ENCODE data around the gene GLDC.

DNA sequence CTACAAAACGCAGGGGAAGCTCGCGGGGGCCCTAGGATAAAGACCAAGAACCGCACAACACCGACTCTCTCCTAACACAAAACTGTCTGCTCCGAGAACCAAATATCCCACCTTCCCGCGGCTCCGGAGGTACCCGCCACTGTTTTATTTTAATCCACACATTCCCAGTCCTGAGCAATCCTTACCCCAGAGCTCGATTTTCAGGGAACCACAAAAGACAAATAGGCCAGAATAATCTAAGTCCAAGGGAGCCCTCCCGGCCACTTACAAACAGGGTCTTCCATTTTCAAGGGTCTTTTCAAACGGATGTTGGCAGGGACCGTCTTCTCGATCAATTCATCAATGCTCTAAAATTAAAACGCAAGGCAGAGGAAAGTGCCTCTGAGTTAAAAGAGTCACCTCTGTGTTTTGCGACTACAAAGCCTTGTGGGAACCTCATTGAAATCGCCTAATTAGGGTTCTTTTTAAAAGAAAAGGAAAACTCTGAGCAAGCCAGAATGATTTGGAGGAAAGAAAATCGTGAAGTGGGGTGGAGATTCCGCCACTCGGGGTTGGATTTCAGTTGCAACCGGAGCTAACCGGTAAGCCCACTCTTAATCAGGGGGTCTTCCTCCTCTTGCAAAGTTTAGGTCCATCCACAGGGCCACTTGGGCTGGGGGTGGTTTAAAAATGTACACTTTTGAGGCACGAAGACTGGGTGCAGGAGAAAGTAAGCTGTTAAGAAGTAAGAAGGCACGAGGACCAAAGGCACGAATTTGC is 1.0 kb downstream of the GLDC start:
- TF ChIP-seq, protein P1, sequence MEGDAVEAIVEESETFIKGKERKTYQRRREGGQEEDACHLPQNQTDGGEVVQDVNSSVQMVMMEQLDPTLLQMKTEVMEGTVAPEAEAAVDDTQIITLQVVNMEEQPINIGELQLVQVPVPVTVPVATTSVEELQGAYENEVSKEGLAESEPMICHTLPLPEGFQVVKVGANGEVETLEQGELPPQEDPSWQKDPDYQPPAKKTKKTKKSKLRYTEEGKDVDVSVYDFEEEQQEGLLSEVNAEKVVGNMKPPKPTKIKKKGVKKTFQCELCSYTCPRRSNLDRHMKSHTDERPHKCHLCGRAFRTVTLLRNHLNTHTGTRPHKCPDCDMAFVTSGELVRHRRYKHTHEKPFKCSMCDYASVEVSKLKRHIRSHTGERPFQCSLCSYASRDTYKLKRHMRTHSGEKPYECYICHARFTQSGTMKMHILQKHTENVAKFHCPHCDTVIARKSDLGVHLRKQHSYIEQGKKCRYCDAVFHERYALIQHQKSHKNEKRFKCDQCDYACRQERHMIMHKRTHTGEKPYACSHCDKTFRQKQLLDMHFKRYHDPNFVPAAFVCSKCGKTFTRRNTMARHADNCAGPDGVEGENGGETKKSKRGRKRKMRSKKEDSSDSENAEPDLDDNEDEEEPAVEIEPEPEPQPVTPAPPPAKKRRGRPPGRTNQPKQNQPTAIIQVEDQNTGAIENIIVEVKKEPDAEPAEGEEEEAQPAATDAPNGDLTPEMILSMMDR (conservative IDR thresholded peaks at IDR 0.05; ENCODE audit: low read length): no peak
- 0 out of 2 replicates have a peak, but pooled peaks have one; percentile 40 for TF ChIP-seq EZH2phosphoT487 (IDR thresholded peaks at IDR 0.05; ENCODE audit: borderline replicate concordance, low read depth, low read length)

All from OCI-LY7 (cell line).